B cell (primary cell): ENCODE results near the gene SLC1A5.

ENCODE experiments used
- CTCF ChIP-seq: fragments of 200-600 bp; IDR thresholded peaks from one replicate; pipeline ENCODE4 v1.8.0; 2022; ENCODE audit warnings: antibody characterized with exemption, mild to moderate bottlenecking
- EZH2 ChIP-seq: IDR thresholded peaks from 2 replicates; pipeline ENCODE4 v1.6.1; 2012; ENCODE audit warnings: borderline replicate concordance, low read depth, mild to moderate bottlenecking, moderate library complexity, low read length; ENCODE audit not compliant: insufficient read depth, poor library complexity, severe bottlenecking

- no peak for TF ChIP-seq CTCF
- no peak for TF ChIP-seq EZH2
Measured at GRCh38 chr19:46797881-46798280, 9.5 kb upstream of the SLC1A5 start.
